HG03378 (cell line): ENCODE data around the gene SATB2.

Experiments used
- ATAC-seq: cut with Tn5 transposase; IDR thresholded peaks from one replicate; pipeline ENCODE4 v1.9.1; 2021; ENCODE audit warnings: mild to moderate bottlenecking, moderate library complexity; ENCODE audit not compliant: unreplicated experiment

SATB2 gene

GRCh38 chr2:199336546-199336945, 121.2 kb downstream of the SATB2 start:
- no peak for ATAC-seq

- no peak for ATAC-seq
These were observed 122.2 kb downstream of the SATB2 start for GRCh38 chr2:199335502-199335901.

- ATAC-seq, result no peak
These were observed 128.3 kb downstream of the SATB2 start for GRCh38 chr2:199329466-199329865.

GRCh38 chr2:199329031-199329430, 128.7 kb downstream of the SATB2 start:
- no peak for ATAC-seq

GRCh38 chr2:199325881-199326280, 131.9 kb downstream of the SATB2 start:
- no peak for ATAC-seq

- ATAC-seq, result no peak
These were observed 135.6 kb downstream of the SATB2 start for GRCh38 chr2:199322151-199322550.

- no peak for ATAC-seq
These were observed 140.1 kb downstream of the SATB2 start for GRCh38 chr2:199317646-199318045.

- ATAC-seq, result no peak
These were observed 140.9 kb downstream of the SATB2 start for GRCh38 chr2:199316851-199317250.

GRCh38 chr2:199315299-199316179, 142.2 kb downstream of the SATB2 start:
- no peak for ATAC-seq

GRCh38 chr2:199312931-199313330, 144.8 kb downstream of the SATB2 start:
- no peak for ATAC-seq

- ATAC-seq, result no peak
These were observed 146.8 kb downstream of the SATB2 start for GRCh38 chr2:199310771-199311585.

GRCh38 chr2:199309973-199310372, 147.8 kb downstream of the SATB2 start:
- ATAC-seq, result no peak

- ATAC-seq, result no peak
These were observed 148.3 kb downstream of the SATB2 start for GRCh38 chr2:199309411-199309810.

- no peak for ATAC-seq
These were observed 149.2 kb downstream of the SATB2 start for GRCh38 chr2:199308567-199308966.

GRCh38 chr2:199307461-199307860, 150.3 kb downstream of the SATB2 start:
- no peak for ATAC-seq

- ATAC-seq, result no peak
These were observed 151.6 kb downstream of the SATB2 start for GRCh38 chr2:199306116-199306515.

- no peak for ATAC-seq
These were observed 154.0 kb downstream of the SATB2 start for GRCh38 chr2:199303728-199304177.

GRCh38 chr2:199302851-199303250, 154.9 kb downstream of the SATB2 start:
- no peak for ATAC-seq

GRCh38 chr2:199288424-199288823, 169.3 kb downstream of the SATB2 start:
- no peak for ATAC-seq

GRCh38 chr2:199282309-199282708, 175.4 kb downstream of the SATB2 start:
- no peak for ATAC-seq

- ATAC-seq, result no peak
These were observed 178.6 kb downstream of the SATB2 start for GRCh38 chr2:199279146-199279545.

GRCh38 chr2:199278099-199278498, 179.6 kb downstream of the SATB2 start:
- no peak for ATAC-seq
